KMS-11 (cell line): ENCODE results near the gene DNAH6.

Experiments
- H2AFZ ChIP-seq: fragments of 200-600 bp; sonication (generic); 2 replicates; pipeline ENCODE4 v1.6.1; 2016; ENCODE audit warnings: antibody characterized with exemption, mixed run types, low read depth
- H3K27ac ChIP-seq: fragments of 200-600 bp; sonication (generic); 2 replicates; pipeline ENCODE4 v1.6.1; 2016; ENCODE audit warnings: mild to moderate bottlenecking, mixed run types
- H3K27me3 ChIP-seq: fragments of 200-600 bp; sonication (generic); 2 replicates; pipeline ENCODE4 v1.6.1; 2017; ENCODE audit warnings: mild to moderate bottlenecking, low read depth, mixed run types, moderate library complexity; ENCODE audit not compliant: insufficient read depth
- H3K36me3 ChIP-seq: fragments of 200-600 bp; sonication (generic); 2 replicates; pipeline ENCODE4 v1.6.1; 2017; ENCODE audit warnings: mild to moderate bottlenecking, mixed run types; ENCODE audit not compliant: insufficient read depth
- H3K4me1 ChIP-seq: fragments of 200-600 bp; sonication (generic); 2 replicates; pipeline ENCODE4 v1.6.1; 2016; ENCODE audit warnings: mild to moderate bottlenecking, low read depth, mixed run types; ENCODE audit not compliant: poor library complexity, severe bottlenecking
- H3K4me2 ChIP-seq: fragments of 200-600 bp; sonication (generic); 2 replicates; pipeline ENCODE4 v1.7.0; 2016; ENCODE audit warnings: mild to moderate bottlenecking, mixed run types
- H3K4me3 ChIP-seq: fragments of 200-600 bp; sonication (generic); IDR thresholded peaks from 2 replicates; pipeline ENCODE4 v1.6.1; 2017; ENCODE audit warnings: low read depth, low read length, mixed read lengths; ENCODE audit not compliant: insufficient read depth
- H3K79me2 ChIP-seq: fragments of 200-600 bp; sonication (generic); 2 replicates; pipeline ENCODE4 v1.6.1; 2016; ENCODE audit warnings: low read depth, mixed run types; ENCODE audit not compliant: insufficient read depth
- H3K9ac ChIP-seq: fragments of 200-600 bp; sonication (generic); 2 replicates; pipeline ENCODE4 v1.6.1; 2016; ENCODE audit warnings: mild to moderate bottlenecking, mixed run types
- H4K20me1 ChIP-seq: fragments of 200-600 bp; sonication (generic); 2 replicates; pipeline ENCODE4 v1.6.1; 2016; ENCODE audit warnings: mild to moderate bottlenecking, mixed run types; ENCODE audit not compliant: insufficient read depth
- CTCF ChIP-seq: fragments of 200-600 bp; sonication (generic); conservative IDR thresholded peaks from 2 replicates; pipeline ENCODE4 v1.6.1; 2017; ENCODE audit warnings: low read depth, mild to moderate bottlenecking, antibody characterized with exemption, low read length, moderate library complexity, mixed read lengths

DNAH6 gene

GRCh38 chr2:84708442-84708841 is 192.1 kb downstream of the DNAH6 start:
- Histone ChIP-seq H3K4me3 (no peak overlapping the region), H3K9ac (no peak overlapping the region), H3K79me2 (no peaks in the 10 kb centered on the region), H3K4me2 (no peak overlapping the region), H3K27ac (no peak overlapping the region), H3K27me3 (no peaks in the 10 kb centered on the region), H2AFZ (no peak overlapping the region), H4K20me1 (no peaks in the 10 kb centered on the region), H3K4me1 (no peaks in the 10 kb centered on the region), H3K36me3 (no peaks in the 10 kb centered on the region; the same call in 1 of the 2 replicates)
- TF ChIP-seq CTCF, result no peak

- Histone ChIP-seq H3K4me3 (no peak overlapping the region), H3K79me2 (no peaks in the 10 kb centered on the region), H3K4me2 (no peak overlapping the region), H3K9ac (no peak overlapping the region), H4K20me1 (no peaks in the 10 kb centered on the region), H3K27ac (no peak overlapping the region), H2AFZ (no peak overlapping the region), H3K4me1 (no peaks in the 10 kb centered on the region), H3K27me3 (no peaks in the 10 kb centered on the region), H3K36me3 (no peaks in the 10 kb centered on the region; the same call in 1 of the 2 replicates)
- TF ChIP-seq CTCF, result no peak
Observed at GRCh38 chr2:84711651-84712050, 195.4 kb downstream of the DNAH6 start.

GRCh38 chr2:84713441-84713840 is 197.1 kb downstream of the DNAH6 start:
- Histone ChIP-seq H3K4me2 (no peak overlapping the region), H3K79me2 (no peaks in the 10 kb centered on the region), H4K20me1 (no peaks in the 10 kb centered on the region), H3K36me3 (no peaks in the 10 kb centered on the region), H3K4me3 (no peak overlapping the region), H3K27ac (no peak overlapping the region), H3K9ac (no peak overlapping the region), H3K4me1 (no peaks in the 10 kb centered on the region), H2AFZ (no peak overlapping the region), H3K27me3 (no peaks in the 10 kb centered on the region)
- no peak for TF ChIP-seq CTCF

- H3K79me2 ChIP-seq, result no peaks in the 10 kb centered on the region
- no peak overlapping the region for H2AFZ ChIP-seq
Observed at GRCh38 chr2:84716564-84716963, 200.3 kb downstream of the DNAH6 start.

More at GRCh38 chr2:84716564-84716963, 200.3 kb downstream of the DNAH6 start:
- Histone ChIP-seq H4K20me1 (no peaks in the 10 kb centered on the region), H3K36me3 (no peaks in the 10 kb centered on the region), H3K4me3 (no peak overlapping the region), H3K4me2 (no peak overlapping the region), H3K27me3 (no peaks in the 10 kb centered on the region), H3K9ac (no peak overlapping the region), H3K27ac (no peak overlapping the region), H3K4me1 (no peaks in the 10 kb centered on the region)
- TF ChIP-seq CTCF, result no peak
